HG03378 (cell line): ENCODE measurements around the gene ORC5.
"Not testable (repeated sequence)": the region's sequence is repeated elsewhere in the genome, so short reads cannot be mapped to it uniquely, and the experiment has no call there.

ENCODE experiments used
- ATAC-seq: cut with Tn5 transposase; IDR thresholded peaks from one replicate; pipeline ENCODE4 v1.9.1; 2021; ENCODE audit warnings: mild to moderate bottlenecking, moderate library complexity; ENCODE audit not compliant: unreplicated experiment

The ORC5 gene

GRCh38 chr7:104192434-104192833, 15.4 kb downstream of the ORC5 start:
- ATAC-seq = no peak

GRCh38 chr7:104185346-104185745, 22.5 kb downstream of the ORC5 start:
- no peak for ATAC-seq

DNA sequence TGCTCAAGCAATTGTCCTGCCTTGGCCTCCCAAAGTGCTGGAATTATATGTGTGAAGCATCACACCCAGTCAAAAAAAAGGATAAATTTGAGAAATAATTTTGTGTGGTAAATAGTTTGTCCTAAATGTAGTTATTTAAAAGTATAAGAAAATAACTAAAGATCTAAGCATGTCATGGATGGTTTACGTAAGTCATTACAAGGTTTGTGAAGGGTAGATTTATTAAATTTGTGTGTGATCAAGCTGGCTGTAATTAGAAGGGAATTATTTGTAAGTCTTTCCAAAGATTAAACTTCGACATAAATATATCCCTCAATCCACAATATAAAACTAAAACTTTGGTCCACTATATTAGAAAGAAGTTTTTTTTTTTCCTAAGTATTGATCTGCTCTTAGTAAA, 28.6 kb downstream of the ORC5 start:
- no peak for ATAC-seq

DNA sequence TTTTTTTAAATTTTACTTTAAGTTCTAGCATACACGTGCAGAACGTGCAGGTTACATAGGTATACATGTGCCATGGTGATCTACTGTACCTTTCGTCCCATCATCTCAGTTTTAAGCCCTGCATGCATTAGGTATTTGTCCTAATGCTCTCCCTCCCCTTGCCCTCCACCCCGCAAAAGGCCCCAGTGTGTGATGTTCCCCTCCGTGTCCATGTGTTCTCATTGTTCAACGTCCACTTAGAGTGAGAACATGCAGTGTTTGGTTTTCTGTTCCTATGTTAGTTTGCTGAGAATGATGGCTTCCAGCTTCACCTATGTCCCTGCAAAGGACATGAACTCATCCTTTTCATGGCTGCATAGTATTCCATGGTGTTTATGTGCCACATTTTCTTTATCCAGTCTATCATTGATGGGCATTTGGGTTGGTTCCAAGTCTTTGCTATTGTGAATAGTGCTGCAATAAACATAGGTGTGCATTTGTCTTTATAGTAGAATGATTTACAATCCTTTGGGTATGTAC, 30.2 kb downstream of the ORC5 start:
- not testable (repeated sequence) for ATAC-seq

GRCh38 chr7:104176332-104176731, 31.5 kb downstream of the ORC5 start:
- ATAC-seq = no peak

DNA sequence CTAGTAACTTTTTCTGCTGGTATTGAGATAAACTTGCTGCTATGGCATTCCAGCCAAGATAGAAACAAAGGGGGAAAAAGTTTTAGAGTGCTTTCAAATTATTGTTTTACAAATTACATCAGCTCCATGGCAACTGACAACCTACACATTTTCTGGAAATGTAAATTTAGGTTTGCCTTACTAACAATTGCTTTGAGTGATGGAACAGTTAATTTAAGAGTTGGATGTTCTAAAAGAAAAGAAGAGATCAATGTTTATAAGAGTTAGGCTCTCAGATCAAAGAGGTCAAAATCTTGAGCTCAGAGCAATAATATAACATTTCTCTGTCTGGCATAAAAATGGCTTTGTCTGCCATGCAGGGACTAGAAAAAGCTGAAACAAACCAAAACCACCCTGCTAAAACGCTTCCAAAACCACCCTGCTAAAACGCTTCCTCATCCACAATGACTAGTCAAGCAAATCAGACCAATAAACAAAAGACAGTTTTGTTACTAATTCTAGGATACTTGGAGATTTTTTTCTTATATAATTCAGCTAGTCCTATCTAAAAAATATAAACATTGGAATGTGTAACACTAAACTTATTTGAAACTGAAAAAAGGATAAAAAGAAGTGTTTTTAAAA, 32.3 kb downstream of the ORC5 start:
- no peak for ATAC-seq

- no peak for ATAC-seq
These were observed 33.0 kb downstream of the ORC5 start for GRCh38 chr7:104174798-104175197.

DNA sequence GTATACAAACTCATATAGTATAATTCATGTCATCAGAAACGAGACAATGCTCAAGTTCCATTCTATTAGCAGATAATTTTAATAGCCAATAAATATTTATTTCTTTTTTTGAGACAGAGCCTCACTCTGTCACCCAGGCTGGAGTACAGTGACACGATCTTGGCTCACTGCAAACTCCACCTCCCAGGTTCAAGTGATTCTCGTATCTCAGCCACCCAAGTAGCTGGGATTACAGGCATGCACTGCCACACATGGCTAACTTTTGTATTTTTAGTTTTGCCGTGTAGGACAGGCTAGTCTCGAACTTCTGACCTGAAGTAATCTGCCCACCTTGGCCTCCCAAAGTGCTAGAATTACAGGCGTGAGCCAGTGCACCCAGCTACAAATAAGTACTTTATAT, 45.7 kb downstream of the ORC5 start:
- no peak for ATAC-seq

GRCh38 chr7:104161244-104161643, 46.6 kb downstream of the ORC5 start:
- ATAC-seq = no peak

- no peak for ATAC-seq
These were observed 47.4 kb downstream of the ORC5 start for GRCh38 chr7:104160375-104160774.

GRCh38 chr7:104156842-104157277, 51.0 kb downstream of the ORC5 start:
- ATAC-seq = no peak

GRCh38 chr7:104153287-104153686, 54.5 kb downstream of the ORC5 start:
- no peak for ATAC-seq

- ATAC-seq = no peak
These were observed 55.3 kb downstream of the ORC5 start for GRCh38 chr7:104152468-104152867.

GRCh38 chr7:104150470-104150869, 57.3 kb downstream of the ORC5 start:
- no peak for ATAC-seq

DNA sequence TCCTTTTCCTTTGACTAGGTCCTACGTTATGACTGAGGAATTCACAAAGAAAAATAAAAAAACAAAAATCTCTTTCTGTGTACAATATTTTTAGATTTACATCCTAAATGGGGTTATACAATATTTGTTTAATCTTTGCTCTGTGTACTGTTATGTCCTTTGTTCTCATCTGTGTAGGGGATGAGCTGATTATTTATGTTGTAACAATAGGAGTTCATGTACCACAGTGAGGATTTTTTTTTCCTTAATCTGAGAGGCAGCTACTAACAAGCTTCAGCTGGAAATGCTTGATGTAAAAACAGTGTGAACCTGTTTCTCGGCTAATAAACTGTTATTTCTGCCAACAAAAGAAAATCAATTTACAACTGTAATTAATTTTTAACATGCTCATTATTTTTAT, 58.0 kb downstream of the ORC5 start:
- no peak for ATAC-seq

DNA sequence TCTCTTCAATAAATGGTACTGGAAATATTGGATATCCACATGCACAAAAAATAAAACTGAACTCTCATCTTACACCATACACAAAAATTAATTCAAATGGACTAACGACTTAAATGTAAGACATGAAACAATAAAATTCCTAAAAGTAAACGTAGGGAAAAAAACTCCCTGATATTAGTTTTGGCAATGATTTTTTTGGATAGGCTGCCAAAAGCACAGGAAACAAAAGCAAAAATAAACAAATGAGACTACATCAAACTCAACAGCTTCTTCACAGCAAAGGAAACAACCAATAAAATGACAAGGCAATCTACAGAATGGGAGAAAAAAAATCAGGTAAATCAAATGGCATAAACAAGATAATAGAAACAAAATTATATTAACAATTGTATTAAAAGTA, 65.7 kb downstream of the ORC5 start:
- no peak for ATAC-seq

GRCh38 chr7:104137971-104138370, 69.8 kb downstream of the ORC5 start:
- no peak for ATAC-seq

GRCh38 chr7:104137511-104137910, 70.3 kb downstream of the ORC5 start:
- ATAC-seq = no peak

GRCh38 chr7:104136981-104137380, 70.8 kb downstream of the ORC5 start:
- ATAC-seq = no peak

- no peak for ATAC-seq
These were observed 71.3 kb downstream of the ORC5 start for GRCh38 chr7:104136561-104136960.

DNA sequence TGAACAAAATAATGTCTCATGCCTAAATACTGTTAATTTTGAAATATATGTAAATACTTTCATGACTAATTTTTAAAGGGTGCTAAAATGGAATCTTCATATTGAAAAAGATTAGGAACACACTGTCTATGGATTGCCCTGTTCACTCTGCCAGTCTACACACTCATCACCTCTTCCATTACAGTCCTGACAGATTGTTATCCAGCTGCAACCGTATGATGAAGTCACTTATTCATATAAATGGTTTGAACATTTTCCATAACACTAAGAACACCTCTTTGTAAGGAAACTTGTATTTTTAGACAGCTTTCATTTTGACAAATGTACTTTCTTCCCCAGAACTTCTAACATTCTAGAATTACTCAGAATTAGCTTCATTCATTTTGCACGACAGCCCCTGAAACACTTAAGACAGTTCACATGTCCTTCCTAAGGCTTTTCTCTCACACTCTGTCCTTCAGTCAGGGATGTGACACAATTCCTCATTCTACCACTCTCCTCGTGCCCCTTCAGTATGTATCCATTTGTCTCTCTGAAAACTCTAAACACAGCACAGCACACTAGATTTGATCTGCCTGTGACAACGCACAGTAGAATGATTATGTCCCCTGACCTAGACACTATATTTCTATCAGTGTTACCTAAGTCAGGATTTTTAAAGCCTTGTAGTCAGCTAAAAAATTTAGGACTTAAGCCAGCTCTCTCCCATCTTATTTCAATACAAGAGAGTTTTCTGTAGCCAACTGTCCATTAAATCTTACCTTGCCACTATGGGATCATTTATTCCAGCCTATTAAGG, 71.9 kb downstream of the ORC5 start:
- no peak for ATAC-seq

- ATAC-seq = no peak
These were observed 74.6 kb downstream of the ORC5 start for GRCh38 chr7:104133238-104133637.
